ENCODE results near the gene KLHL3.

Gene KLHL3

GRCh38 chr5:137587919-137588318, 148.0 kb downstream of the KLHL3 start:
- no CpG with 5 or more reads among the region's 4 CpGs for WGBS, 2 donors (ENCODE audit: extremely low coverage in 2 of 2, insufficient read length in 2 of 2, insufficient replicate concordance in 1 of 2)
- Histone ChIP-seq H3K4me2 (ENCODE audit: insufficient read depth, low read length, poor library complexity, severe bottlenecking) (no peak overlapping the region), H3K27me3 (ENCODE audit: control insufficient read depth in 3 of 3, insufficient read depth in 3 of 3, low read depth in 1 of 3, low read length in 3 of 3) (peaks cover 0 to 21% (median 0%) of the 10 kb centered on the region in 3 experiments), H3K23ac (ENCODE audit: low read depth, low read length, poor library complexity) (no peak overlapping the region), H3K4me1 (ENCODE audit: control insufficient read depth in 2 of 2, insufficient read depth in 1 of 2, low read depth in 1 of 2, low read length in 2 of 2) (no peaks in the 10 kb centered on the region), H3K79me1 (ENCODE audit: low read depth, low read length) (no peaks in the 10 kb centered on the region), H2BK15ac (ENCODE audit: low read length) (no peak overlapping the region), H3K36me3 (replicated peaks in 1 of 2; ENCODE audit: control insufficient read depth in 2 of 2, insufficient read depth in 2 of 2, low read length in 2 of 2) (no peaks in the 10 kb centered on the region), H4K91ac (ENCODE audit: low read depth, low read length, poor library complexity) (no peak overlapping the region), H4K8ac (ENCODE audit: low read depth, low read length) (no peak overlapping the region), H3K14ac (ENCODE audit: low read length) (no peak overlapping the region), H2BK120ac (ENCODE audit: low read depth, low read length) (no peak overlapping the region), H3K27ac (replicated peaks; ENCODE audit: low read length) (no peak overlapping the region), H2AK5ac (ENCODE audit: low read depth, low read length) (no peak overlapping the region), H3K9me3 (replicated peaks in 1 of 2; ENCODE audit: control insufficient read depth in 2 of 2, insufficient read depth in 1 of 2, low read depth in 1 of 2, low read length in 2 of 2) (no peaks in the 10 kb centered on the region), H2BK12ac (ENCODE audit: low read length) (no peak overlapping the region), H3K4ac (ENCODE audit: low read length) (no peak overlapping the region), H2BK5ac (ENCODE audit: low read length) (no peak overlapping the region), H3K18ac (ENCODE audit: low read length) (no peak overlapping the region), H3K9ac (ENCODE audit: low read depth, low read length, poor library complexity) (no peak overlapping the region), H2AFZ (ENCODE audit: low read length) (no peak overlapping the region), H3K4me3 (ENCODE audit: low read length in 2 of 2) (no peak overlapping the region)
- DNase-seq (ENCODE audit: low spot score): no peak

- Histone ChIP-seq H3K4me2 (ENCODE audit: insufficient read depth, low read length, poor library complexity, severe bottlenecking) (no peak overlapping the region), H3K4me1 (ENCODE audit: control insufficient read depth in 2 of 2, insufficient read depth in 1 of 2, low read depth in 1 of 2, low read length in 2 of 2) (no peaks in the 10 kb centered on the region), H2AFZ (ENCODE audit: low read length) (no peak overlapping the region), H2AK5ac (ENCODE audit: low read depth, low read length) (no peak overlapping the region), H3K4ac (ENCODE audit: low read length) (no peak overlapping the region), H2BK120ac (ENCODE audit: low read depth, low read length) (no peak overlapping the region), H2BK12ac (ENCODE audit: low read length) (no peak overlapping the region), H3K14ac (ENCODE audit: low read length) (no peak overlapping the region), H3K27ac (replicated peaks; ENCODE audit: low read length) (no peak overlapping the region), H3K4me3 (ENCODE audit: low read length in 2 of 2) (no peak overlapping the region), H3K9ac (ENCODE audit: low read depth, low read length, poor library complexity) (no peak overlapping the region), H3K36me3 (replicated peaks in 1 of 2; ENCODE audit: control insufficient read depth in 2 of 2, insufficient read depth in 2 of 2, low read length in 2 of 2) (no peaks in the 10 kb centered on the region), H2BK15ac (ENCODE audit: low read length) (no peak overlapping the region), H4K8ac (ENCODE audit: low read depth, low read length) (no peak overlapping the region), H3K79me1 (ENCODE audit: low read depth, low read length) (no peaks in the 10 kb centered on the region), H4K91ac (ENCODE audit: low read depth, low read length, poor library complexity) (no peak overlapping the region), H3K9me3 (replicated peaks in 1 of 2; ENCODE audit: control insufficient read depth in 2 of 2, insufficient read depth in 1 of 2, low read depth in 1 of 2, low read length in 2 of 2) (no peaks in the 10 kb centered on the region), H3K23ac (ENCODE audit: low read depth, low read length, poor library complexity) (no peak overlapping the region), H3K18ac (ENCODE audit: low read length) (no peak overlapping the region), H2BK5ac (ENCODE audit: low read length) (no peak overlapping the region), H3K27me3 (ENCODE audit: control insufficient read depth in 3 of 3, insufficient read depth in 3 of 3, low read depth in 1 of 3, low read length in 3 of 3) (peaks cover 0 to 21% (median 0%) of the 10 kb centered on the region in 3 experiments)
- DNase-seq (ENCODE audit: low spot score): no peak
- no CpG with 5 or more reads among the region's 1 CpG for WGBS, 2 donors (ENCODE audit: extremely low coverage in 2 of 2, insufficient read length in 2 of 2, insufficient replicate concordance in 1 of 2)
These were observed 151.6 kb downstream of the KLHL3 start for GRCh38 chr5:137584262-137584661.

- Histone ChIP-seq H2BK120ac (ENCODE audit: low read depth, low read length) (no peak overlapping the region), H2BK15ac (ENCODE audit: low read length) (no peak overlapping the region), H3K4ac (ENCODE audit: low read length) (no peak overlapping the region), H3K36me3 (replicated peaks in 1 of 2; ENCODE audit: control insufficient read depth in 2 of 2, insufficient read depth in 2 of 2, low read length in 2 of 2) (no peaks in the 10 kb centered on the region), H3K27me3 (ENCODE audit: control insufficient read depth in 3 of 3, insufficient read depth in 3 of 3, low read depth in 1 of 3, low read length in 3 of 3) (peaks cover 0 to 11% (median 0%) of the 10 kb centered on the region in 3 experiments), H4K91ac (ENCODE audit: low read depth, low read length, poor library complexity) (no peak overlapping the region), H3K9ac (ENCODE audit: low read depth, low read length, poor library complexity) (no peak overlapping the region), H2BK12ac (ENCODE audit: low read length) (no peak overlapping the region), H3K27ac (replicated peaks; ENCODE audit: low read length) (no peak overlapping the region), H3K4me1 (ENCODE audit: control insufficient read depth in 2 of 2, insufficient read depth in 1 of 2, low read depth in 1 of 2, low read length in 2 of 2) (no peaks in the 10 kb centered on the region), H3K18ac (ENCODE audit: low read length) (no peak overlapping the region), H2AK5ac (ENCODE audit: low read depth, low read length) (no peak overlapping the region), H3K4me2 (ENCODE audit: insufficient read depth, low read length, poor library complexity, severe bottlenecking) (no peak overlapping the region), H3K4me3 (ENCODE audit: low read length in 2 of 2) (no peak overlapping the region), H4K8ac (ENCODE audit: low read depth, low read length) (no peak overlapping the region), H3K23ac (ENCODE audit: low read depth, low read length, poor library complexity) (no peak overlapping the region), H3K9me3 (replicated peaks in 1 of 2; ENCODE audit: control insufficient read depth in 2 of 2, insufficient read depth in 1 of 2, low read depth in 1 of 2, low read length in 2 of 2) (no peaks in the 10 kb centered on the region), H2BK5ac (ENCODE audit: low read length) (no peak overlapping the region), H3K79me1 (ENCODE audit: low read depth, low read length) (no peaks in the 10 kb centered on the region), H3K14ac (ENCODE audit: low read length) (no peak overlapping the region), H2AFZ (ENCODE audit: low read length) (no peak overlapping the region)
- no CpG with 5 or more reads among the region's 3 CpGs for WGBS, 2 donors (ENCODE audit: extremely low coverage in 2 of 2, insufficient read length in 2 of 2, insufficient replicate concordance in 1 of 2)
- no peak for DNase-seq (ENCODE audit: low spot score)
These were observed 152.8 kb downstream of the KLHL3 start for GRCh38 chr5:137583129-137583528.

- Histone ChIP-seq H2BK15ac (ENCODE audit: low read length) (no peak overlapping the region), H3K9me3 (replicated peaks in 1 of 2; ENCODE audit: control insufficient read depth in 2 of 2, insufficient read depth in 1 of 2, low read depth in 1 of 2, low read length in 2 of 2) (no peaks in the 10 kb centered on the region), H2BK5ac (ENCODE audit: low read length) (no peak overlapping the region), H2AFZ (ENCODE audit: low read length) (no peak overlapping the region), H3K4ac (ENCODE audit: low read length) (no peak overlapping the region), H3K27me3 (ENCODE audit: control insufficient read depth in 3 of 3, insufficient read depth in 3 of 3, low read depth in 1 of 3, low read length in 3 of 3) (peaks cover 0 to 11% (median 0%) of the 10 kb centered on the region in 3 experiments), H2BK12ac (ENCODE audit: low read length) (no peak overlapping the region), H3K23ac (ENCODE audit: low read depth, low read length, poor library complexity) (no peak overlapping the region), H3K4me2 (ENCODE audit: insufficient read depth, low read length, poor library complexity, severe bottlenecking) (no peak overlapping the region), H2BK120ac (ENCODE audit: low read depth, low read length) (no peak overlapping the region), H3K79me1 (ENCODE audit: low read depth, low read length) (no peaks in the 10 kb centered on the region), H2AK5ac (ENCODE audit: low read depth, low read length) (no peak overlapping the region), H3K14ac (ENCODE audit: low read length) (no peak overlapping the region), H3K18ac (ENCODE audit: low read length) (no peak overlapping the region), H3K9ac (ENCODE audit: low read depth, low read length, poor library complexity) (no peak overlapping the region), H3K27ac (replicated peaks; ENCODE audit: low read length) (no peak overlapping the region), H3K36me3 (replicated peaks in 1 of 2; ENCODE audit: control insufficient read depth in 2 of 2, insufficient read depth in 2 of 2, low read length in 2 of 2) (no peaks in the 10 kb centered on the region), H4K8ac (ENCODE audit: low read depth, low read length) (no peak overlapping the region), H3K4me3 (ENCODE audit: low read length in 2 of 2) (no peak overlapping the region), H4K91ac (ENCODE audit: low read depth, low read length, poor library complexity) (no peak overlapping the region), H3K4me1 (ENCODE audit: control insufficient read depth in 2 of 2, insufficient read depth in 1 of 2, low read depth in 1 of 2, low read length in 2 of 2) (no peaks in the 10 kb centered on the region)
- no peak for DNase-seq (ENCODE audit: low spot score)
- no CpG with 5 or more reads among the region's 4 CpGs for WGBS, 2 donors (ENCODE audit: extremely low coverage in 2 of 2, insufficient read length in 2 of 2, insufficient replicate concordance in 1 of 2)
These were observed 153.7 kb downstream of the KLHL3 start for GRCh38 chr5:137582218-137582617.

All from neuronal stem cell (in vitro differentiated cells).